Body of pancreas (tissue), 4 donors: Measurements from ENCODE around the gene MST1R. TPM values are rescaled to one million over a fixed set of nuclear protein-coding genes. Genes with fewer than 3 reads are reported as not detected.

Experiments
- ATAC-seq: fragments of 150-250 bp; one replicate; pipeline ENCODE4 v1.9.1; 2016
- DNase-seq, 4 donors: peaks; one replicate each; pipeline ENCODE4 v3.0.0-alpha.2; 2019
- H3K27ac ChIP-seq, 4 donors: fragments of 200-600 bp; sonication (generic); 1 replicate in 3 of 4; 2 replicates in 1 of 4; pipeline versions ENCODE4 v1.5.1 to v1.6.1; 2016 to 2019; ENCODE audit warnings: mild to moderate bottlenecking in 1 of 4, mixed read lengths in 1 of 4, moderate library complexity in 1 of 4
- H3K27me3 ChIP-seq, 2 donors: fragments of 200-600 bp; sonication (generic); one replicate each; pipeline ENCODE4 v1.6.0; 2016; ENCODE audit warnings: mild to moderate bottlenecking in 1 of 2
- H3K36me3 ChIP-seq, 2 donors: fragments of 200-600 bp; sonication (generic); replicated peaks in 1 of 2; 2 replicates each; pipeline ENCODE4 v1.5.1; 2016; ENCODE audit warnings: low read depth in 2 of 2; ENCODE audit not compliant: insufficient read depth in 1 of 2
- H3K4me1 ChIP-seq: fragments of 200-600 bp; sonication (generic); one replicate; pipeline ENCODE4 v1.6.0; 2016
- H3K4me3 ChIP-seq, 2 donors: fragments of 200-600 bp; sonication (generic); 1 replicate in 1 of 2; 2 replicates in 1 of 2; pipeline ENCODE4 v1.5.1; 2016 to 2019
- H3K9me3 ChIP-seq, 3 donors: fragments of 200-600 bp; sonication (generic); 1 replicate in 2 of 3; 2 replicates in 1 of 3; pipeline ENCODE4 v1.5.1; 2016
- CTCF ChIP-seq, 7 experiments: fragments of 450-650 bp in 4 of 7; fragments of 200-600 bp in 3 of 7; sonication (generic) in 3 of 7; IDR thresholded peaks; one replicate each; pipeline ENCODE4 v1.5.1; 2016 to 2019; ENCODE audit warnings: antibody characterized with exemption in 7 of 7
- POLR2A ChIP-seq, 3 donors: fragments of 450-650 bp; IDR thresholded peaks; one replicate each; pipeline ENCODE4 v1.6.1; 2016; ENCODE audit warnings: antibody characterized with exemption in 3 of 3, mild to moderate bottlenecking in 2 of 3
- WGBS, 2 donors: methylation state at CpG; one replicate each; pipeline ENCODE4 v1.1.5; 2017; 5-methylcytosine and 5-hydroxymethylcytosine counted together
- intact Hi-C: fragments of 100-400 bp; cut with DNase I; formaldehyde crosslinking; loops from one replicate; pipeline ENCODE4 v1.15.1; 2023
- small RNA-seq: library from RNA; depleted of rRNA; stranded (forward); fragments of <200 nt; gene quantifications from one replicate; pipeline ENCODE3, GENCODE V24; 2016
- total RNA-seq, 2 donors: library from RNA; depleted of rRNA; stranded (reverse); fragments of >200 nt; gene quantifications; one replicate each; pipeline ENCODE4 v1.1.0, GENCODE V29; 2016

MST1R gene
- total RNA-seq, 2 donors from 2014 or later, result 10.4 to 12.2 TPM

GRCh38 chr3:49840388-49840787 is 63.3 kb downstream of the MST1R start:
- Histone ChIP-seq H3K4me1 (peaks cover 13% of the 10 kb centered on the region), H3K36me3 (no peaks in the 10 kb centered on the region), H3K27ac (no peak overlapping the region), H3K9me3 (no peaks in the 10 kb centered on the region), H3K4me3 (no peak overlapping the region), H3K27me3 (no peaks in the 10 kb centered on the region)
- DNase-seq, result no peak
- ATAC-seq, result no peak
- TF ChIP-seq POLR2A (IDR thresholded peaks at IDR 0.05), result no peak
- no peak for TF ChIP-seq CTCF (IDR thresholded peaks at IDR 0.05)
- intact Hi-C loops, result loop anchor here (5.0 kb wide), 1 partner anchor 38 kb away; the partner anchor contains the start of gene INKA1
- 64 to 67% methylated on average over 1 to 2 of the region's 2 CpGs for WGBS, 2 donors

- Histone ChIP-seq H3K27me3 (no peaks in the 10 kb centered on the region), H3K4me3 (no peak overlapping the region), H3K9me3 (no peaks in the 10 kb centered on the region), H3K4me1 (peaks cover 6% of the 10 kb centered on the region), H3K27ac (peak overlapping the region in 1 of 4 donors; percentile 22), H3K36me3 (no peaks in the 10 kb centered on the region)
- intact Hi-C loops, result loop anchor here (10.0 kb wide), 1 partner anchor 134 kb away; no protein-coding TSS in a partner anchor
- DNase-seq (peak; percentile 80 to 85 (median 82)), ATAC-seq (peak; percentile 87)
- TF ChIP-seq POLR2A (IDR thresholded peaks at IDR 0.05) (no peak), CTCF (IDR thresholded peaks at IDR 0.05) (peak; percentile 87 to 94 (median 91))
- WGBS, 2 donors, result 37 to 44% methylated on average over 6 of the region's 6 CpGs
These were observed 64.4 kb downstream of the MST1R start for GRCh38 chr3:49839193-49839809.

Small RNA genes within 50 kb of the gene (small RNA-seq; reads per million reads assigned to genes)
- gene RN7SL217P, result not detected

Other genes with a start within 250 kb of the MST1R start
- 10 to 100 TPM; 58.7 to 67.7 TPM for gene APEH, start 229.5 kb downstream of the MST1R start, total RNA-seq
- 10 to 100 TPM; 16.9 to 80.4 TPM for gene MST1, start 214.4 kb downstream of the MST1R start, total RNA-seq
- 10 to 100 TPM; 18.4 to 28.7 TPM for gene RNF123, start 214.3 kb downstream of the MST1R start, total RNA-seq
- gene AMIGO3, start 184.2 kb downstream of the MST1R start, total RNA-seq, result 1 to 10 TPM; 2.0 to 2.1 TPM
- gene GMPPB, start 179.9 kb downstream of the MST1R start, total RNA-seq, result 10 to 100 TPM; 36.3 to 43.8 TPM
- 10 to 100 TPM; 19.8 to 27.5 TPM for gene IP6K1, start 117.3 kb downstream of the MST1R start, total RNA-seq
- gene CDHR4, start 104.0 kb downstream of the MST1R start, total RNA-seq, result under 1 TPM in 1 of 2 donors, not detected in 1; 0.26 TPM
- 1 to 10 TPM in 1 of 2 donors, not detected in 1; 2.6 TPM for gene INKA1, start 100.6 kb downstream of the MST1R start, total RNA-seq
- gene UBA7, start 89.9 kb downstream of the MST1R start, total RNA-seq, result 10 to 100 TPM; 39.2 to 86.4 TPM
- gene TRAIP, start 47.3 kb downstream of the MST1R start, total RNA-seq, result 1 to 10 TPM; 1.8 to 3.6 TPM
- gene CAMKV, start 34.0 kb downstream of the MST1R start, total RNA-seq, result not detected
- gene MON1A, start 25.9 kb upstream of the MST1R start, total RNA-seq, result 10 to 100 TPM in 1 of 2 donors, 1 to 10 TPM in 1; 4.9 to 13.5 TPM
- gene RBM6, start 36.3 kb upstream of the MST1R start, total RNA-seq, result 100 to 1,000 TPM; 123 to 146 TPM
- 100 to 1,000 TPM; 139 to 308 TPM for gene RBM5, start 185.0 kb upstream of the MST1R start, total RNA-seq